ENCODE data around the gene ALS2CL.

Gene ALS2CL

GRCh38 chr3:46701181-46701939 is 7.9 kb upstream of the ALS2CL start, which contains the start of gene TMIE:
TSS of gene TMIE (plus strand) at chr3:46701392. CDS start at chr3:46701488, 96 bp downstream.
- no peak within 1 kb of the TSS for H3K4me2 ChIP-seq (ENCODE audit: insufficient read depth, low read length)
- DNase-seq (no peak), ATAC-seq (ENCODE audit: insufficient read depth, low read depth) (no peak)
- no peak for TF ChIP-seq CTCF (IDR thresholded peaks at IDR 0.05; ENCODE audit: borderline replicate concordance, extremely low read depth, low read length, poor library complexity, severe bottlenecking)
- TF ChIP-seq EZH2 (IDR thresholded peaks at IDR 0.05; ENCODE audit: borderline replicate concordance, low read depth, low read length, severe bottlenecking), result no peak
- no peaks in the 10 kb centered on the region for H3K9me3 ChIP-seq (ENCODE audit: insufficient read depth, low read length, severe bottlenecking)
- no peaks in the 10 kb centered on the region for H3K36me3 ChIP-seq (ENCODE audit: insufficient read depth, low read length)
- no peaks in the 10 kb centered on the region for H4K20me1 ChIP-seq (ENCODE audit: insufficient read depth, low read length)
- H3K27me3 ChIP-seq (ENCODE audit: insufficient read depth, low read length, poor library complexity), result no peaks in the 10 kb centered on the region
- H3K79me2 ChIP-seq (ENCODE audit: insufficient read depth, low read length), result no peaks in the 10 kb centered on the region
- H3K4me3 ChIP-seq (ENCODE audit: low read depth in 1 of 2, low read length in 2 of 2), result no peak within 1 kb of the TSS
- no peak within 1 kb of the TSS for H2AFZ ChIP-seq (ENCODE audit: low read depth, low read length)
- H3K4me1 ChIP-seq (ENCODE audit: insufficient read depth, low read length), result no peaks in the 10 kb centered on the region
- no peak within 1 kb of the TSS for H3K9ac ChIP-seq (ENCODE audit: low read depth, low read length)
- H3K27ac ChIP-seq (ENCODE audit: low read length), result no peak within 1 kb of the TSS

- DNase-seq (no peak), ATAC-seq (ENCODE audit: insufficient read depth, low read depth) (no peak)
- H3K9ac ChIP-seq (ENCODE audit: low read depth, low read length), result no peak overlapping the region
- H2AFZ ChIP-seq (ENCODE audit: low read depth, low read length), result no peak overlapping the region
- no peaks in the 10 kb centered on the region for H4K20me1 ChIP-seq (ENCODE audit: insufficient read depth, low read length)
- H3K36me3 ChIP-seq (ENCODE audit: insufficient read depth, low read length), result no peaks in the 10 kb centered on the region
- H3K27me3 ChIP-seq (ENCODE audit: insufficient read depth, low read length, poor library complexity), result no peaks in the 10 kb centered on the region
- peaks cover 6% of the 10 kb centered on the region for H3K4me1 ChIP-seq (ENCODE audit: insufficient read depth, low read length)
- H3K4me3 ChIP-seq (ENCODE audit: low read depth in 1 of 2, low read length in 2 of 2), result no peak overlapping the region
- TF ChIP-seq CTCF (IDR thresholded peaks at IDR 0.05; ENCODE audit: borderline replicate concordance, extremely low read depth, low read length, poor library complexity, severe bottlenecking) (no peak), EZH2 (IDR thresholded peaks at IDR 0.05; ENCODE audit: borderline replicate concordance, low read depth, low read length, severe bottlenecking) (no peak)
- H3K9me3 ChIP-seq (ENCODE audit: insufficient read depth, low read length, severe bottlenecking), result no peaks in the 10 kb centered on the region
- H3K79me2 ChIP-seq (ENCODE audit: insufficient read depth, low read length), result no peaks in the 10 kb centered on the region
- no peak overlapping the region for H3K27ac ChIP-seq (ENCODE audit: low read length)
- H3K4me2 ChIP-seq (ENCODE audit: insufficient read depth, low read length), result no peak overlapping the region
Observed at GRCh38 chr3:46700772-46701171, 7.3 kb upstream of the ALS2CL start.

GRCh38 chr3:46699676-46700523 is 6.4 kb upstream of the ALS2CL start:
- Histone ChIP-seq H4K20me1 (ENCODE audit: insufficient read depth, low read length) (no peaks in the 10 kb centered on the region), H3K27ac (ENCODE audit: low read length) (no peak overlapping the region), H3K79me2 (ENCODE audit: insufficient read depth, low read length) (no peaks in the 10 kb centered on the region), H3K4me2 (ENCODE audit: insufficient read depth, low read length) (no peak overlapping the region), H3K9me3 (ENCODE audit: insufficient read depth, low read length, severe bottlenecking) (no peaks in the 10 kb centered on the region), H2AFZ (ENCODE audit: low read depth, low read length) (no peak overlapping the region), H3K4me3 (ENCODE audit: low read depth in 1 of 2, low read length in 2 of 2) (no peak overlapping the region), H3K9ac (ENCODE audit: low read depth, low read length) (no peak overlapping the region), H3K36me3 (ENCODE audit: insufficient read depth, low read length) (no peaks in the 10 kb centered on the region), H3K4me1 (ENCODE audit: insufficient read depth, low read length) (peaks cover 14% of the 10 kb centered on the region), H3K27me3 (ENCODE audit: insufficient read depth, low read length, poor library complexity) (no peaks in the 10 kb centered on the region)
- no peak for DNase-seq
- no peak for ATAC-seq (ENCODE audit: insufficient read depth, low read depth)
- TF ChIP-seq CTCF (IDR thresholded peaks at IDR 0.05; ENCODE audit: borderline replicate concordance, extremely low read depth, low read length, poor library complexity, severe bottlenecking) (no peak), EZH2 (IDR thresholded peaks at IDR 0.05; ENCODE audit: borderline replicate concordance, low read depth, low read length, severe bottlenecking) (no peak)
